ENCODE measurements around the gene DAW1. TPM values are rescaled to one million over a fixed set of nuclear protein-coding genes. Genes with fewer than 3 reads are reported as not detected.
A peak's percentile ranks its signal among the peaks of the same experiment; 100 is the strongest.

The DAW1 gene
- total and polyA plus RNA-seq, 12 donors = 0.26 TPM; not detected in 11

DNA sequence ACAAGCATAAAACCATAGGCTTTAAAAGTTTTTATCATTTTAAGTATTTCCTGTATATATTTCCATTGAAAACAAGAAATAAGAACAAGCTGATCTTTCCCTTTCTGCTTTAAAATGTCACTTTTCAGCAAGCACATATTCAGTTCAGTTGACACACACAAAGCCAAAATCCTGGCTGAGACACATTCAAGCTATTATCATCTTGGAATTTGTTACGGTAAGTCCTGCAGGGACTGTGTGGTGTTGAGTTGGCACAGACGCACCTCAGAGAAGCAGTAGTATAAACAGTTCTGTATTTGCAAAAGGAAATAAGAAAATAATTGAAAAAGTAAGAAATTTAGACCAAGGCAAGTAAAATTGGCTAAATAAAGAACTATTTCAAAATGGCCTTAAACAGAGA lies 10.4 kb upstream of the DAW1 start:
- TF ChIP-seq POLR2A (IDR thresholded peaks at IDR 0.05) (no peak), CTCF (IDR thresholded peaks at IDR 0.05) (no peak)
- no peak for DNase-seq
- Histone ChIP-seq H3K27me3 (no peaks in the 10 kb centered on the region), H3K4me3 (no peak overlapping the region), H3K36me3 (replicated peaks in 1 of 2) (no peaks in the 10 kb centered on the region), H3K9me3 (replicated peaks in 1 of 3) (no peaks in the 10 kb centered on the region), H3K4me1 (replicated peaks in 1 of 2) (no peaks in the 10 kb centered on the region), H3K27ac (no peak overlapping the region)
- intact Hi-C loops (cut with DNase I) = no loop called here
- 72 to 77% (median 75%) methylated on average over 2 of the region's 2 CpGs for WGBS, 4 donors

GRCh38 chr2:227862227-227862740 lies 9.1 kb upstream of the DAW1 start:
- DNase-seq = peak in 1 of 7 donors; percentile 16
- no peak overlapping the region for H3K27ac ChIP-seq

GRCh38 chr2:227862741-227863588 lies 8.5 kb upstream of the DAW1 start:
- no peaks in the 10 kb centered on the region for H3K4me1 ChIP-seq (replicated peaks in 1 of 2)
- 58 to 63% (median 61%) methylated on average over 6 to 7 of the region's 7 CpGs for WGBS, 4 donors
- TF ChIP-seq CTCF (IDR thresholded peaks at IDR 0.05) (no peak), POLR2A (IDR thresholded peaks at IDR 0.05) (no peak)
- intact Hi-C loops (cut with DNase I) = no loop called here
- H3K4me3 ChIP-seq = no peak overlapping the region
- no peaks in the 10 kb centered on the region for H3K36me3 ChIP-seq (replicated peaks in 1 of 2)
- peak in 3 of 7 donors; percentile 31 to 50 (median 45) for DNase-seq
- no peaks in the 10 kb centered on the region for H3K9me3 ChIP-seq (replicated peaks in 1 of 3)
- no peaks in the 10 kb centered on the region for H3K27me3 ChIP-seq
- H3K27ac ChIP-seq = peak overlapping the region in 1 of 5 donors; percentile 50

More at GRCh38 chr2:227862227-227862740, 9.1 kb upstream of the DAW1 start:
- no peaks in the 10 kb centered on the region for H3K27me3 ChIP-seq
- no peaks in the 10 kb centered on the region for H3K36me3 ChIP-seq (replicated peaks in 1 of 2)
- H3K9me3 ChIP-seq (replicated peaks in 1 of 3) = no peaks in the 10 kb centered on the region
- no peak overlapping the region for H3K4me3 ChIP-seq
- no peaks in the 10 kb centered on the region for H3K4me1 ChIP-seq (replicated peaks in 1 of 2)
- intact Hi-C loops (cut with DNase I) = no loop called here
- TF ChIP-seq POLR2A (IDR thresholded peaks at IDR 0.05) (no peak), CTCF (IDR thresholded peaks at IDR 0.05) (peak in 5 of 6 experiments; percentile 16 to 55 (median 35))
- 51 to 62% (median 54%) methylated on average over 8 of the region's 8 CpGs for WGBS, 4 donors

- H3K4me3 ChIP-seq = no peak overlapping the region
- intact Hi-C loops (cut with DNase I) = no loop called here
- H3K27ac ChIP-seq = no peak overlapping the region
- 61 to 72% (median 62%) methylated on average over 9 of the region's 9 CpGs for WGBS, 4 donors
- H3K27me3 ChIP-seq = no peaks in the 10 kb centered on the region
- no peaks in the 10 kb centered on the region for H3K9me3 ChIP-seq (replicated peaks in 1 of 3)
- H3K36me3 ChIP-seq (replicated peaks in 1 of 2) = no peaks in the 10 kb centered on the region
- no peaks in the 10 kb centered on the region for H3K4me1 ChIP-seq (replicated peaks in 1 of 2)
- DNase-seq = no peak
- TF ChIP-seq CTCF (IDR thresholded peaks at IDR 0.05) = no peak
- TF ChIP-seq POLR2A (IDR thresholded peaks at IDR 0.05) = no peak
Measured at GRCh38 chr2:227864161-227864756, 7.2 kb upstream of the DAW1 start.

Data from adrenal gland (tissue), 12 donors.